ENCODE data around the gene PLIN3.
"Not testable (repeated sequence)": the region's sequence is repeated elsewhere in the genome, so short reads cannot be mapped to it uniquely, and the experiment has no call there.

Gene PLIN3

GRCh38 chr19:4839192-4839591 lies 28.3 kb downstream of the PLIN3 start:
- TF ChIP-seq, protein P1, sequence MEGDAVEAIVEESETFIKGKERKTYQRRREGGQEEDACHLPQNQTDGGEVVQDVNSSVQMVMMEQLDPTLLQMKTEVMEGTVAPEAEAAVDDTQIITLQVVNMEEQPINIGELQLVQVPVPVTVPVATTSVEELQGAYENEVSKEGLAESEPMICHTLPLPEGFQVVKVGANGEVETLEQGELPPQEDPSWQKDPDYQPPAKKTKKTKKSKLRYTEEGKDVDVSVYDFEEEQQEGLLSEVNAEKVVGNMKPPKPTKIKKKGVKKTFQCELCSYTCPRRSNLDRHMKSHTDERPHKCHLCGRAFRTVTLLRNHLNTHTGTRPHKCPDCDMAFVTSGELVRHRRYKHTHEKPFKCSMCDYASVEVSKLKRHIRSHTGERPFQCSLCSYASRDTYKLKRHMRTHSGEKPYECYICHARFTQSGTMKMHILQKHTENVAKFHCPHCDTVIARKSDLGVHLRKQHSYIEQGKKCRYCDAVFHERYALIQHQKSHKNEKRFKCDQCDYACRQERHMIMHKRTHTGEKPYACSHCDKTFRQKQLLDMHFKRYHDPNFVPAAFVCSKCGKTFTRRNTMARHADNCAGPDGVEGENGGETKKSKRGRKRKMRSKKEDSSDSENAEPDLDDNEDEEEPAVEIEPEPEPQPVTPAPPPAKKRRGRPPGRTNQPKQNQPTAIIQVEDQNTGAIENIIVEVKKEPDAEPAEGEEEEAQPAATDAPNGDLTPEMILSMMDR (IDR thresholded peaks at IDR 0.05; ENCODE audit: insufficient read depth, low read depth, low read length, missing control alignments) = no peak
- no peak overlapping the region for H3K4me3 ChIP-seq (ENCODE audit: low read depth, low read length)
- DNase-seq (ENCODE audit: low read depth) = no peak

DNA sequence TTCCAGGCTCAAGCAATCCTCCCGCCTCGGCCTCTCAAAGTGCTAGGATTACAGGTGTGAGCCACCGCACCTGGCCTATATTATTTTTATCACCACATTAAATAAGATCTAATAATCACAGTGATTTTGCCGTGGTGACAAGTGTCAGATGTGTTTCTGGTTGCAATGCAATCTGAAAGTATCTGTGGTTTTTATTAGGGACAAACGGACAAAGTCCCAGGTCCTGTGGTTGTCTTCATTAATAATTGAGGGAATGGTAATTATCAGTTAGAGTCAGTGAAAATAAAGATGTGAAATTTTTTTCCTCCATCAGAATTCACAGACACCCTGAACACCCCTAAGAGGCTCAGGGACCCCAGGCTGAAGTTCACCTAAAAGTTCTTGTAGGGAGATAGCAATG lies 34.7 kb downstream of the PLIN3 start:
- no peak for DNase-seq (ENCODE audit: low read depth)
- no peak overlapping the region for H3K4me3 ChIP-seq (ENCODE audit: low read depth, low read length)
- TF ChIP-seq, protein P1 (IDR thresholded peaks at IDR 0.05; ENCODE audit: insufficient read depth, low read depth, low read length, missing control alignments) = no peak

DNA sequence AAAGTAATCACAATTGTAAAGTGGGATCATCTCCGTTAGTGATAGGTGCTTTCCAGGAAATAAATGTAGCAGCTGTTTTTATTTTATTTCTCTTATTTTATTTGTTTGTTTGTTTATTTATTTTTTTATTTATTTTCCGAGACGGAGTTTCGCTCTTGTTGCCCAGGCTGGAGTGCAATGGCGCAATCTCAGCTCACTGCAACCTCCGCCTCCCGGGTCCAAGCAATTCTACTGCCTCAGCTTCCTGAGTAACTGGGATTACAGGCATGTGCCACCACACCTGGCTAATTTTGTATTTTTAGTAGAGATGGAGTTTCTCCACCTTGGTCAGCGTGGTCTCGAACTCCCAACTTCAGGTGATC lies 35.5 kb downstream of the PLIN3 start:
- not testable (repeated sequence) for DNase-seq (ENCODE audit: low read depth)
- H3K4me3 ChIP-seq (ENCODE audit: low read depth, low read length) = peak overlapping the region; percentile 99

- TF ChIP-seq, protein P1 (IDR thresholded peaks at IDR 0.05; ENCODE audit: insufficient read depth, low read depth, low read length, missing control alignments) = no peak
- peak; percentile 86 for DNase-seq (ENCODE audit: low read depth)
- H3K4me3 ChIP-seq (ENCODE audit: low read depth, low read length) = peak within 1 kb of the TSS; percentile 99
These were observed 36.0 kb downstream of the PLIN3 start, which contains the start of gene TICAM1 for GRCh38 chr19:4831304-4831978. Gene TICAM1 (minus strand): TSS chr19:4831712. CDS start chr19:4818377, 13,335 bp downstream.

- TF ChIP-seq, protein P1 (IDR thresholded peaks at IDR 0.05; ENCODE audit: insufficient read depth, low read depth, low read length, missing control alignments) = no peak
- H3K4me3 ChIP-seq (ENCODE audit: low read depth, low read length) = peak overlapping the region; percentile 99
- DNase-seq (ENCODE audit: low read depth) = no peak
These were observed 36.6 kb downstream of the PLIN3 start for GRCh38 chr19:4830768-4831265.

DNA sequence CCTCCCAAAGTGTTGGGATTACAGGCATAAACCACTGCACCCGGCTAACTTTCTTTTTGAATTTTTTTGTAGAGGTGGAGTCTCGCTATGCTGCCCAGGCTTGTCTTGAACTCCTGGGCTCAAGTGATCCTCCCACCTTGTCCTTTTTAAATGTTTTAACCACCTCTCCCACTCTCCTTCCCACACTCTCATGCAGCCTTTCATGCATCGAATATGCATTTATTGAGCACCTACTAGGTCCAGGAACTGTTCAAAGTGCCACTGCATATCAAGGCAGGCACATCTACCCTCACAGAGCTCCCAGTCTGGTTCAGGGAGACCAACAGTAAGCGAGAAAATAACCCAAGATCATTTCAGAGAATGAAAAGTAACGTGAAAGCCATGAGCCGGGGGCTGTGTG lies 37.1 kb downstream of the PLIN3 start:
- TF ChIP-seq, protein P1 (IDR thresholded peaks at IDR 0.05; ENCODE audit: insufficient read depth, low read depth, low read length, missing control alignments) = no peak
- DNase-seq (ENCODE audit: low read depth) = no peak
- peak overlapping the region; percentile 99 for H3K4me3 ChIP-seq (ENCODE audit: low read depth, low read length)

DNA sequence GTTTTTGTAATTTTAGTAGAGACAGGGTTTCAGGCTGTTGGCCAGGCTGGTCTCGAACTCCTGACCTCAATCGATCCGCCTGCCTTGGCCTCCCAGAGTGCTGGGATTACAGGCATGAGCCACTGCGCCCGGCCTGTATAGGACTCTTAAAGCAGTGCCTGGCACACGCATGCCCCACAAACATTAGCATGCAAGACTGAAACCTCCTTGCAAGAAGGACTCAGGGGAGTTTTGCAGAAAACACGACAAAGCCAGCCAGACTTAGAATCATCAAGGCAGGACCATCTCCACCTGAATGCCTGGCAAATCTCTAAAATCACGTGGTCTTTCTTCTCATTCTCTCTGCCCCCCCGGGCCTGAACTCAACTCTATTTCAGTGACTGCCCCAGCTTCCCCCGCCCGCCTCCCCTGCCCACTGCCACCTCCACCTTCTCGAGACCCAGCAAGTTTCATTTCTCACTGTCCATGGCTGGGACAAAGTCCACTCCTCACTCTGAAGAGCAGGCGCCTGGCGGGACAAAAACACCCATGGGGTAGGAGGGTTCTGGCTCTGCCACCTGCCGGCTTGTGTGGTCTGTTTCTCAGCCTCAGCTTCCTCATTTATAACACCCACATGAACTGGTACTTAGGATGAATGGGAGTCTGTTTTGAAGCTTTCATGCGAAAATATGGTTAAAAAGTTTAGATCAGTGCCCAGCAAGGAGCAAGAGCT lies 38.3 kb downstream of the PLIN3 start:
- TF ChIP-seq, protein P1 (IDR thresholded peaks at IDR 0.05; ENCODE audit: insufficient read depth, low read depth, low read length, missing control alignments) = peak; percentile 8
- H3K4me3 ChIP-seq (ENCODE audit: low read depth, low read length) = peak overlapping the region; percentile 99
- peak; percentile 59 for DNase-seq (ENCODE audit: low read depth)
